GM18511 (cell line): ENCODE results near the gene NRXN3.

Experiments used
- ATAC-seq: cut with Tn5 transposase; IDR thresholded peaks from one replicate; pipeline ENCODE4 v1.9.1; 2021; ENCODE audit warnings: mild to moderate bottlenecking, moderate library complexity; ENCODE audit not compliant: unreplicated experiment

The NRXN3 gene

GRCh38 chr14:79037593-79037992 lies 867.4 kb downstream of the NRXN3 start:
- no peak for ATAC-seq

GRCh38 chr14:79040790-79041189 lies 870.6 kb downstream of the NRXN3 start:
- no peak for ATAC-seq

- no peak for ATAC-seq
These were observed 873.2 kb downstream of the NRXN3 start for GRCh38 chr14:79043194-79043889.

- no peak for ATAC-seq
These were observed 874.9 kb downstream of the NRXN3 start for GRCh38 chr14:79044894-79045624.

- ATAC-seq: no peak
These were observed 880.9 kb downstream of the NRXN3 start for GRCh38 chr14:79050787-79051727.

GRCh38 chr14:79051742-79052141 lies 881.6 kb downstream of the NRXN3 start:
- no peak for ATAC-seq

GRCh38 chr14:79056879-79057278 lies 886.7 kb downstream of the NRXN3 start:
- no peak for ATAC-seq

- ATAC-seq: no peak
These were observed 887.2 kb downstream of the NRXN3 start for GRCh38 chr14:79057333-79057732.

GRCh38 chr14:79062226-79062625 lies 892.1 kb downstream of the NRXN3 start:
- no peak for ATAC-seq

GRCh38 chr14:79064214-79064613 lies 894.0 kb downstream of the NRXN3 start:
- ATAC-seq: no peak

- ATAC-seq: no peak
These were observed 904.3 kb downstream of the NRXN3 start for GRCh38 chr14:79074510-79074909.

- no peak for ATAC-seq
These were observed 906.3 kb downstream of the NRXN3 start for GRCh38 chr14:79076428-79076827.

GRCh38 chr14:79077096-79077495 lies 906.9 kb downstream of the NRXN3 start:
- no peak for ATAC-seq

GRCh38 chr14:79080040-79080439 lies 909.9 kb downstream of the NRXN3 start:
- no peak for ATAC-seq

GRCh38 chr14:79082883-79083282 lies 912.7 kb downstream of the NRXN3 start:
- ATAC-seq: no peak

- ATAC-seq: no peak
These were observed 913.2 kb downstream of the NRXN3 start for GRCh38 chr14:79083356-79083755.

- ATAC-seq: no peak
These were observed 914.7 kb downstream of the NRXN3 start for GRCh38 chr14:79084861-79085260.

GRCh38 chr14:79089576-79089975 lies 919.4 kb downstream of the NRXN3 start:
- ATAC-seq: no peak

- ATAC-seq: no peak
These were observed 920.5 kb downstream of the NRXN3 start for GRCh38 chr14:79090641-79091180.

- no peak for ATAC-seq
These were observed 921.3 kb downstream of the NRXN3 start for GRCh38 chr14:79091381-79091963.

- ATAC-seq: no peak
These were observed 923.4 kb downstream of the NRXN3 start for GRCh38 chr14:79093531-79093930.
